ENCODE results near the gene NFE2.
A peak's percentile ranks its signal among the peaks of the same experiment; 100 is the strongest.

The NFE2 gene

GRCh38 chr12:54279632-54280467 lies 21.0 kb downstream of the NFE2 start, which contains the start of gene CBX5:
Gene CBX5 (minus strand): TSS chr12:54280122. CDS start chr12:54257650, 22,472 bp downstream.
- Histone ChIP-seq H3K4me3 (ENCODE audit: low read length) (peak within 1 kb of the TSS; percentile 96), H3K36me3 (ENCODE audit: control insufficient read depth, insufficient read depth, low read length, severe bottlenecking) (peaks cover 37% of the 10 kb centered on the region), H3K27me3 (replicated peaks; ENCODE audit: control insufficient read depth, insufficient read depth, low read length) (no peaks in the 10 kb centered on the region), H3K9me3 (ENCODE audit: control insufficient read depth, low read length) (no peaks in the 10 kb centered on the region), H3K4me1 (ENCODE audit: control insufficient read depth, insufficient read depth, low read length) (peaks cover 40% of the 10 kb centered on the region), H3K9ac (ENCODE audit: low read length) (peak within 1 kb of the TSS; percentile 100)
- peak; percentile 100 for DNase-seq (ENCODE audit: low read depth)

GRCh38 chr12:54279227-54279631 lies 21.6 kb downstream of the NFE2 start:
- peaks cover 39% of the 10 kb centered on the region for H3K4me1 ChIP-seq (ENCODE audit: control insufficient read depth, insufficient read depth, low read length)
- no peak for DNase-seq (ENCODE audit: low read depth)
- no peaks in the 10 kb centered on the region for H3K27me3 ChIP-seq (replicated peaks; ENCODE audit: control insufficient read depth, insufficient read depth, low read length)
- H3K36me3 ChIP-seq (ENCODE audit: control insufficient read depth, insufficient read depth, low read length, severe bottlenecking), result peaks cover 30% of the 10 kb centered on the region
- no peaks in the 10 kb centered on the region for H3K9me3 ChIP-seq (ENCODE audit: control insufficient read depth, low read length)
- peak overlapping the region; percentile 96 for H3K4me3 ChIP-seq (ENCODE audit: low read length)
- peak overlapping the region; percentile 100 for H3K9ac ChIP-seq (ENCODE audit: low read length)

- Histone ChIP-seq H3K9ac (ENCODE audit: low read length) (peak overlapping the region; percentile 100), H3K27me3 (replicated peaks; ENCODE audit: control insufficient read depth, insufficient read depth, low read length) (no peaks in the 10 kb centered on the region), H3K9me3 (ENCODE audit: control insufficient read depth, low read length) (no peaks in the 10 kb centered on the region), H3K4me3 (ENCODE audit: low read length) (peak overlapping the region; percentile 96), H3K4me1 (ENCODE audit: control insufficient read depth, insufficient read depth, low read length) (peaks cover 25% of the 10 kb centered on the region), H3K36me3 (ENCODE audit: control insufficient read depth, insufficient read depth, low read length, severe bottlenecking) (peaks cover 20% of the 10 kb centered on the region)
- peak; percentile 55 for DNase-seq (ENCODE audit: low read depth)
These were observed 23.0 kb downstream of the NFE2 start for GRCh38 chr12:54277823-54278276.

GRCh38 chr12:54276368-54276767 lies 24.4 kb downstream of the NFE2 start:
- Histone ChIP-seq H3K36me3 (ENCODE audit: control insufficient read depth, insufficient read depth, low read length, severe bottlenecking) (peaks cover 5% of the 10 kb centered on the region), H3K27me3 (replicated peaks; ENCODE audit: control insufficient read depth, insufficient read depth, low read length) (no peaks in the 10 kb centered on the region), H3K9me3 (ENCODE audit: control insufficient read depth, low read length) (no peaks in the 10 kb centered on the region), H3K9ac (ENCODE audit: low read length) (no peak overlapping the region), H3K4me3 (ENCODE audit: low read length) (no peak overlapping the region), H3K4me1 (ENCODE audit: control insufficient read depth, insufficient read depth, low read length) (peaks cover 15% of the 10 kb centered on the region)
- no peak for DNase-seq (ENCODE audit: low read depth)

- DNase-seq (ENCODE audit: low read depth), result no peak
- Histone ChIP-seq H3K9me3 (ENCODE audit: control insufficient read depth, low read length) (no peaks in the 10 kb centered on the region), H3K4me1 (ENCODE audit: control insufficient read depth, insufficient read depth, low read length) (peaks cover 15% of the 10 kb centered on the region), H3K9ac (ENCODE audit: low read length) (no peak overlapping the region), H3K36me3 (ENCODE audit: control insufficient read depth, insufficient read depth, low read length, severe bottlenecking) (peaks cover 3% of the 10 kb centered on the region), H3K27me3 (replicated peaks; ENCODE audit: control insufficient read depth, insufficient read depth, low read length) (no peaks in the 10 kb centered on the region), H3K4me3 (ENCODE audit: low read length) (no peak overlapping the region)
These were observed 26.8 kb downstream of the NFE2 start for GRCh38 chr12:54273981-54274380.

GRCh38 chr12:54272214-54272613 lies 28.6 kb downstream of the NFE2 start:
- H3K27me3 ChIP-seq (replicated peaks; ENCODE audit: control insufficient read depth, insufficient read depth, low read length), result no peaks in the 10 kb centered on the region
- no peaks in the 10 kb centered on the region for H3K4me1 ChIP-seq (ENCODE audit: control insufficient read depth, insufficient read depth, low read length)
- H3K9ac ChIP-seq (ENCODE audit: low read length), result no peak overlapping the region
- H3K4me3 ChIP-seq (ENCODE audit: low read length), result no peak overlapping the region
- no peaks in the 10 kb centered on the region for H3K9me3 ChIP-seq (ENCODE audit: control insufficient read depth, low read length)
- no peak for DNase-seq (ENCODE audit: low read depth)
- H3K36me3 ChIP-seq (ENCODE audit: control insufficient read depth, insufficient read depth, low read length, severe bottlenecking), result peaks cover 3% of the 10 kb centered on the region

GRCh38 chr12:54270345-54270744 lies 30.5 kb downstream of the NFE2 start:
- no peak overlapping the region for H3K4me3 ChIP-seq (ENCODE audit: low read length)
- H3K9me3 ChIP-seq (ENCODE audit: control insufficient read depth, low read length), result no peaks in the 10 kb centered on the region
- no peak overlapping the region for H3K9ac ChIP-seq (ENCODE audit: low read length)
- H3K36me3 ChIP-seq (ENCODE audit: control insufficient read depth, insufficient read depth, low read length, severe bottlenecking), result peaks cover 3% of the 10 kb centered on the region
- H3K27me3 ChIP-seq (replicated peaks; ENCODE audit: control insufficient read depth, insufficient read depth, low read length), result no peaks in the 10 kb centered on the region
- no peak for DNase-seq (ENCODE audit: low read depth)
- no peaks in the 10 kb centered on the region for H3K4me1 ChIP-seq (ENCODE audit: control insufficient read depth, insufficient read depth, low read length)

GRCh38 chr12:54266852-54267251 lies 34.0 kb downstream of the NFE2 start:
- Histone ChIP-seq H3K4me1 (ENCODE audit: control insufficient read depth, insufficient read depth, low read length) (peaks cover 11% of the 10 kb centered on the region), H3K9me3 (ENCODE audit: control insufficient read depth, low read length) (no peaks in the 10 kb centered on the region), H3K9ac (ENCODE audit: low read length) (no peak overlapping the region), H3K27me3 (replicated peaks; ENCODE audit: control insufficient read depth, insufficient read depth, low read length) (no peaks in the 10 kb centered on the region), H3K36me3 (ENCODE audit: control insufficient read depth, insufficient read depth, low read length, severe bottlenecking) (no peaks in the 10 kb centered on the region), H3K4me3 (ENCODE audit: low read length) (no peak overlapping the region)
- no peak for DNase-seq (ENCODE audit: low read depth)

- no peak for DNase-seq (ENCODE audit: low read depth)
- H3K36me3 ChIP-seq (ENCODE audit: control insufficient read depth, insufficient read depth, low read length, severe bottlenecking), result no peaks in the 10 kb centered on the region
- peaks cover 21% of the 10 kb centered on the region for H3K4me1 ChIP-seq (ENCODE audit: control insufficient read depth, insufficient read depth, low read length)
- no peak overlapping the region for H3K9ac ChIP-seq (ENCODE audit: low read length)
- H3K9me3 ChIP-seq (ENCODE audit: control insufficient read depth, low read length), result no peaks in the 10 kb centered on the region
- H3K4me3 ChIP-seq (ENCODE audit: low read length), result no peak overlapping the region
- H3K27me3 ChIP-seq (replicated peaks; ENCODE audit: control insufficient read depth, insufficient read depth, low read length), result no peaks in the 10 kb centered on the region
These were observed 35.4 kb downstream of the NFE2 start for GRCh38 chr12:54265364-54265812.

GRCh38 chr12:54262403-54262925 lies 38.4 kb downstream of the NFE2 start:
- peaks cover 43% of the 10 kb centered on the region for H3K4me1 ChIP-seq (ENCODE audit: control insufficient read depth, insufficient read depth, low read length)
- H3K9ac ChIP-seq (ENCODE audit: low read length), result peak overlapping the region; percentile 7
- peak; percentile 73 for DNase-seq (ENCODE audit: low read depth)
- H3K4me3 ChIP-seq (ENCODE audit: low read length), result peak overlapping the region; percentile 59
- H3K27me3 ChIP-seq (replicated peaks; ENCODE audit: control insufficient read depth, insufficient read depth, low read length), result no peaks in the 10 kb centered on the region
- peaks cover under 1% of the 10 kb centered on the region for H3K36me3 ChIP-seq (ENCODE audit: control insufficient read depth, insufficient read depth, low read length, severe bottlenecking)
- no peaks in the 10 kb centered on the region for H3K9me3 ChIP-seq (ENCODE audit: control insufficient read depth, low read length)

- H3K4me3 ChIP-seq (ENCODE audit: low read length), result peak overlapping the region; percentile 59
- peaks cover 43% of the 10 kb centered on the region for H3K4me1 ChIP-seq (ENCODE audit: control insufficient read depth, insufficient read depth, low read length)
- H3K27me3 ChIP-seq (replicated peaks; ENCODE audit: control insufficient read depth, insufficient read depth, low read length), result no peaks in the 10 kb centered on the region
- H3K9ac ChIP-seq (ENCODE audit: low read length), result peak overlapping the region; percentile 7
- H3K9me3 ChIP-seq (ENCODE audit: control insufficient read depth, low read length), result no peaks in the 10 kb centered on the region
- peaks cover 6% of the 10 kb centered on the region for H3K36me3 ChIP-seq (ENCODE audit: control insufficient read depth, insufficient read depth, low read length, severe bottlenecking)
- DNase-seq (ENCODE audit: low read depth), result peak; percentile 45
These were observed 38.9 kb downstream of the NFE2 start for GRCh38 chr12:54261815-54262402.

Measured in adipocyte (in vitro differentiated cells).